PFSK-1 (cell line): ENCODE measurements around the gene L3MBTL2.

Experiments
- POLR2AphosphoS5 ChIP-seq: IDR thresholded peaks from 2 replicates; pipeline ENCODE4 v1.6.1; 2012; ENCODE audit warnings: low read depth, mild to moderate bottlenecking, control low read depth, low read length, moderate library complexity
- SIN3A ChIP-seq: IDR thresholded peaks from 2 replicates; pipeline ENCODE4 v1.6.1; 2012; ENCODE audit warnings: mild to moderate bottlenecking, low read length, moderate library complexity, borderline replicate concordance; ENCODE audit not compliant: insufficient read depth
- TAF1 ChIP-seq: IDR thresholded peaks from 2 replicates; pipeline ENCODE4 v1.6.1; 2012; ENCODE audit warnings: low read length, control low read depth, borderline replicate concordance; ENCODE audit not compliant: insufficient read depth

DNA sequence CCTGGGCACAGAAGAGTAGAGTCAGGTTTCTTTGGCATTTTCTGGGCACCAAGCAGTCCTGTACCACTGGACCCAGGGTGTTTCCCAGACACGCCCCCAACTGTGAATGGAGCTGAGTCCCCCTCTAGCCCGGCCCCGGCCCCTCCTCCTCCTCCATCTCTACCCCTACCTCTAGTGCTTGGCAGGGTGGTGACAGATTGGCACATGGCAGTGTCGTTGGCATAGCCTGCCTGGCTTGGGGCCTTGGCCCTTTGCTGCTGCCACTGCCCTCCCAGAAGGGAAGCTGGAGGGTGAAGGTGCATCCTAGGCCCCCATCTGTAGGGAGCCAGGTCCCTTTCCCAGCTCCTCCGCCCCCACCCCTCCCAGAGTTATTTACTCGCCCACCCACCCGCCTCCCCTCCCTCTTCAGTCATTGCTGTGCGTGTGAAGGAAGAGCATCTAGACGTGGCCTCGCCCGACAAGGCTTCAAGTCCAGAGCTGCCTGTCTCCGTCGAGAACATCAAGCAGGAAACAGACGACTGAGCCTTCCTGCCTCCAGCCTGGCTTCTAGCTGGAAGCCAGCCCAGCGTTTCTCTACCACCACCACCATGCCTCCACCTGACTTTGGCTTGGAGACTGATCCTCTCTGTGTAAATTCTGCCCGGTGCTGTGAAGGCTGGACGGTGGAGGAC, 24.8 kb downstream of the L3MBTL2 start:
- no peak for TF ChIP-seq TAF1
- TF ChIP-seq POLR2AphosphoS5 = no peak
- TF ChIP-seq SIN3A = no peak
